ENCODE results near the gene URM1.

DNA sequence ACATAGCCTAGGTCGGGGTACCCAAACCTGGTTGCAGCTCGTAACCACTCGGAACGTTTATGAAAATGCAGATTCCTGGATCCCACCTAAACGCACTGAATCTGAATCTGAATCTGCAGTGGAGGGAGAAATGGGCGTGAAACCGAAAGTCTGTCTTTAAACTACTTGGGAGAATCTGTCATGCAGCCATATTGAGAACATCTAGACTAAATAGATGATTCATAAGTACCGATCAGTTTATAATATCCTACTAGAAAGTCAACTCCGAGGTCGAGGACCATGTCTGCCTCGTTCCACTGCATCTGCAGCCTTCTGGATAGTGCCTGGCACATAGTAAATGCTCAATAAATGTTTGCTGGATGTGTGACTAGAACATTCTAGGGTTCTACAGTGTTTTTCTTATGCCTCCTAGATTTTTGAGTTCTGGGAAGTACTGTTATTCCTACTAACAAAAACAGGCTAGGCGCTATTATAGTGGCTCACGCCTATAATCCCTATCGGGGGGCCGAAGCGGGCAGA is 47.9 kb upstream of the URM1 start:
- TF ChIP-seq CTCF (IDR thresholded peaks at IDR 0.05), result no peak
- TF ChIP-seq EP300 (IDR thresholded peaks at IDR 0.05), result no peak
